Measurements from ENCODE around the gene AP1G2. TPM values are rescaled to one million over a fixed set of nuclear protein-coding genes. Genes with fewer than 3 reads are reported as not detected.

Gene AP1G2
- total RNA-seq, 4 donors from 2014 or later = 71.6 to 128 (median 114) TPM

DNA sequence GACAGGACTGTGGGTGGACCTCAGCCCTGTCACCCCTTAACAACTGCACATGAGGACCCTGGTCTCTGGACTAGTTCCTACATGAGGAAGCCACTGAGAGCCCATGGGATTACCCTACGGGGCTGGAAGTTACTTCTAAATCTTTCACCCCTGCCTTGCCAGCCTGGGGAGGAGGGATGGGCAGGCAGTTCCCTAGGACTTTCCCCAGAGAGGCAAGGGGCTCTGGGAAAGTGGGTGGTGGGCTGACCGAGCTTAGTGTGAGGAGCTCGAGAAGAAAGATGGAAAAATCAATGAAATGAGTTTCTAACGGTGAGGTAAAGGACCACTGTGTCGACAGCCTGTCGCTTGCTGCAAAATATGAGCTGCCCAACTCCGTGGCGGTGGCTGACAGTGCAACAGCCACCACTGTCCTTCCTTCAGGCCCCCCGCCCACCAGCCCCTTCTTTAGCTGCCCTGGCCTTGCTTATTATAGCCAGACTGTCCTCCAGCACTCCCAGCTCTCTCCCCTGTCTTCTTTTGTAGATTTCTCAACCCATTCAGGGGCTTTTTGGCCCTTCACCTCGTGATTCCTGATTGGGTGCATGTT lies 21.0 kb downstream of the AP1G2 start:
- 74 to 81% methylated on average over 10 of the region's 10 CpGs for WGBS, 2 donors
- no peak for DNase-seq

DNA sequence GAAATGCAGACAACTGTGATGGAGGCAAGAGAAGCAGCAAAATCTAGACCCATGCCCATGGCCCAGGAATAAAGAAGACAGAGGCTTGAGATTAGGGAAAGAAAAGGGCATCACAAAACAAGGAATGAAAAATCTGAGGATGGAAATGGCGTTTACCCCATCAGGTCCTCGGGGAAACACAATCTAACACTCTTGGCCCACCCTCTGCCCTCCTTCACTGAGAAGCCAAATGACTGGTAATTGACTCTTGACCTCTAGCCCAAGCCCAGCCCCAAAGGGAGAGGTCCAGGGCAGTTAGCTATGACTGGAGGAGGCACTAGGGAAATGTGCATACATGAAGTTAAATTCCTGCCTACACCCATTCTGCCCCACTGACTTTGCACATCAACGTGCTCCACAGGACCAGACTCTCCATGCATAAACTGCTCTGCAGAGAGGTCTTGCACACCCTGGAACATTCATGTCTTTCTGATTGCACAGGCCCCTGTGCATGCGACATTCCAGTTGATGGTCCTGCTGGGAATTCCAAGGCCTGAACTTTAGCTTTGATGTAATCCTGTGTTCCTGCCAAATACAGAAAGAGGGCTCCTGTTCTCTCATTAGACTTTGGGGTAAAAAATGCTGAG lies 21.7 kb downstream of the AP1G2 start:
- Histone ChIP-seq H3K4me3 (replicated peaks in 1 of 3) (no peak overlapping the region), H3K27me3 (no peaks in the 10 kb centered on the region), H3K9me3 (no peaks in the 10 kb centered on the region), H3K36me3 (no peaks in the 10 kb centered on the region), H3K27ac (no peak overlapping the region), H3K4me1 (peaks cover 4 to 8% of the 10 kb centered on the region in 2 donors)
- intact Hi-C loops (cut with DNase I) = no loop called here
- 69 to 80% methylated on average over 4 of the region's 4 CpGs for WGBS, 2 donors
- no peak for TF ChIP-seq POLR2A (IDR thresholded peaks at IDR 0.05)
- TF ChIP-seq, protein P1, sequence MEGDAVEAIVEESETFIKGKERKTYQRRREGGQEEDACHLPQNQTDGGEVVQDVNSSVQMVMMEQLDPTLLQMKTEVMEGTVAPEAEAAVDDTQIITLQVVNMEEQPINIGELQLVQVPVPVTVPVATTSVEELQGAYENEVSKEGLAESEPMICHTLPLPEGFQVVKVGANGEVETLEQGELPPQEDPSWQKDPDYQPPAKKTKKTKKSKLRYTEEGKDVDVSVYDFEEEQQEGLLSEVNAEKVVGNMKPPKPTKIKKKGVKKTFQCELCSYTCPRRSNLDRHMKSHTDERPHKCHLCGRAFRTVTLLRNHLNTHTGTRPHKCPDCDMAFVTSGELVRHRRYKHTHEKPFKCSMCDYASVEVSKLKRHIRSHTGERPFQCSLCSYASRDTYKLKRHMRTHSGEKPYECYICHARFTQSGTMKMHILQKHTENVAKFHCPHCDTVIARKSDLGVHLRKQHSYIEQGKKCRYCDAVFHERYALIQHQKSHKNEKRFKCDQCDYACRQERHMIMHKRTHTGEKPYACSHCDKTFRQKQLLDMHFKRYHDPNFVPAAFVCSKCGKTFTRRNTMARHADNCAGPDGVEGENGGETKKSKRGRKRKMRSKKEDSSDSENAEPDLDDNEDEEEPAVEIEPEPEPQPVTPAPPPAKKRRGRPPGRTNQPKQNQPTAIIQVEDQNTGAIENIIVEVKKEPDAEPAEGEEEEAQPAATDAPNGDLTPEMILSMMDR (IDR thresholded peaks at IDR 0.05) = no peak
- DNase-seq = no peak

More for the DNA sequence above, 21.0 kb downstream of the AP1G2 start:
- TF ChIP-seq POLR2A (IDR thresholded peaks at IDR 0.05) = no peak
- TF ChIP-seq, protein P1 (IDR thresholded peaks at IDR 0.05) = no peak
- Histone ChIP-seq H3K27me3 (no peaks in the 10 kb centered on the region), H3K27ac (no peak overlapping the region), H3K4me3 (replicated peaks in 1 of 3) (no peak overlapping the region), H3K36me3 (no peaks in the 10 kb centered on the region), H3K9me3 (no peaks in the 10 kb centered on the region), H3K4me1 (peaks cover 6 to 9% of the 10 kb centered on the region in 2 donors)
- intact Hi-C loops (cut with DNase I) = no loop called here

DNA sequence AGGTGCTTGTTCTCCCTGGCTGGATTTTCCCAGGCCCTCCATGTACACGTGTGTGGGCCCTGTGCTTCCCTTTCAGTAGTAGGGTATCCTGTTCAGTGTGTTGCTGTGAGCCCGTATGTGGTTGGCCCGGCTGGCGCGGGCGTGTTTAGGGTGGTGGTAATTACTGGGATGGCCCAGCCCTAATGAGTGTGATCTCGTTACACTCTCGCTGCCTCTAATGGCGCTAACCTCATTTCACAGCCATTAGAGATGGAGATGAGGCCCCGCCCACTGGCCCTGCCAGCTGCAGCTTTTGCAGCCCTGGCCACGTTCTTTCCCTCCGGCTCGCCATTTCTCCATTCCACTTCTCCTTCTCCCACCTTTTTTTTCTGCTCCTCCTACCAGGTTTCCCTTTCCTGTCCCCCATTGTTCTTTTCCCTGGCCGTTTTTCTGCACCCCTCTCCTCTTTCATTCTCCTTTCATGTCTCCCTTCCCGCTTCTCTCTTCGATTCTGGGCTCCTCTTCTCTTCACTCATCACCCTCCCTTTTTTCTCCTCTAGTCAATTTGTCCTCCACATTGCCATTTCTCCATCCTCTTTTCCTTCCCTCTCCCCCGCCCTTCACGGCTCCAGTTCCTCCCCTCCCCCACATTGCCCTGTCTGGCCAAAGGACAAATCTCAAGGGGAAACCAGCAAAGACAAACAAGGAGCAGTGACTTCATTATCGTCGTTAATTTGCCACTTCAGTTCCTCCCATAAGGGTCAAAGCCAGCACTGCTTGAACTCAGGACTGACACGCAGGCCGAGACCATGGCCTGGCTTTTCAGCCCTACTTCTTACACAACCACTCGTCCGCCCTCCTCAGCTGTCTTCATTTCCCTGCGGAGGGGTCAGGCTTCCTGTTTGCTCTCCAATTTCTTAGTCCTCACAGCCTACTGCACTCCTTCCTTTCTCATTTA lies 22.8 kb downstream of the AP1G2 start:
- Histone ChIP-seq H3K4me1 (no peaks in the 10 kb centered on the region), H3K27me3 (no peaks in the 10 kb centered on the region), H3K36me3 (no peaks in the 10 kb centered on the region), H3K27ac (no peak overlapping the region), H3K9me3 (no peaks in the 10 kb centered on the region), H3K4me3 (replicated peaks in 1 of 3) (no peak overlapping the region)
- intact Hi-C loops (cut with DNase I) = no loop called here
- no peak for DNase-seq
- TF ChIP-seq POLR2A (IDR thresholded peaks at IDR 0.05) = no peak
- WGBS, 2 donors = 44 to 51% methylated on average over 24 to 25 of the region's 25 CpGs

DNA sequence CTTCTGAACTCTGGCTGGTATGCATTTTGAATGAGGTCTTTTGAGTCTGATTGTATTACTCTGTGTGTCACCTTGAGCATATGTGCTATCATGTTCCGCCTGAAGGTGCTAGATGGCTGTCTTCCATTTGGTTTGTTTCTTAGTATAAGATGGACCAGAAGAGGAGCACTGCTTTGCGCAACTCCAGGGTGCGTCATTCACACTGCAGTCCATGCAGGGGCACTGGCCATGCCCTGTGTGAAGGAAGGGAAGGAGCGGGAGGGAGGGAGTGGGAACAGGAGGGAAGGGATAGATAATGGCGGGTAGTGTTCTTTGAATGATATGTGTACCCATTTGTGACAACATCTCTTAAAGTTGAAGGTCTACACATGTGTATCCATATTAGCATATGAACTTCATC lies 24.2 kb downstream of the AP1G2 start:
- TF ChIP-seq POLR2A (IDR thresholded peaks at IDR 0.05) = no peak
- TF ChIP-seq, protein P1 (IDR thresholded peaks at IDR 0.05) = no peak

DNA sequence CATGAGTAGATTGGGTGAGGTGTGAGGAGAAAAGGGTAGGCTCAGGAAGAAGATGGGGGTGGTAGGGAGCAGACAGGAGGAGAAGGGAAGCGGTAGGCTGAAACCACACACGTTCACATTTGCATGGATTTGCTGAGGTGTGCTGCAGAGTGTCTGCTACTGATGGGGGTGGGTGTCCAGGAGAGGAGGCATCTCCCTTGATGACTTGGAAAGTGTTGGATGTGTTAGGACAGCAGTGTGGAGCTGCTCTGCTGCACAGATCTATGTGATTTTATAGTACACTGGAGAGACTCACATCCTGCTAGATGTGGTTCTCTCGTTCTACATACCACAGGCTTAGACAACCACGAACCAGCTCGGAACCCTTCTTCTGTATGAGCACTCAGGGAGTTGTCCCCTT lies 25.3 kb downstream of the AP1G2 start:
- Histone ChIP-seq H3K4me3 (replicated peaks in 1 of 3) (no peak overlapping the region), H3K4me1 (no peaks in the 10 kb centered on the region), H3K9me3 (no peaks in the 10 kb centered on the region), H3K36me3 (no peaks in the 10 kb centered on the region), H3K27ac (no peak overlapping the region), H3K27me3 (no peaks in the 10 kb centered on the region)
- TF ChIP-seq, protein P1 (IDR thresholded peaks at IDR 0.05) = no peak
- no peak for TF ChIP-seq POLR2A (IDR thresholded peaks at IDR 0.05)
- DNase-seq = no peak
- 69 to 76% methylated on average over 5 of the region's 5 CpGs for WGBS, 2 donors
- intact Hi-C loops (cut with DNase I) = no loop called here

More for the DNA sequence above, 24.2 kb downstream of the AP1G2 start:
- Histone ChIP-seq H3K27ac (no peak overlapping the region), H3K27me3 (no peaks in the 10 kb centered on the region), H3K36me3 (no peaks in the 10 kb centered on the region), H3K9me3 (no peaks in the 10 kb centered on the region), H3K4me3 (replicated peaks in 1 of 3) (no peak overlapping the region), H3K4me1 (no peaks in the 10 kb centered on the region)
- intact Hi-C loops (cut with DNase I) = no loop called here
- WGBS, 2 donors = 96 to 99% methylated on average over 5 of the region's 5 CpGs
- no peak for DNase-seq

Measured in thyroid gland (tissue), 4 donors.